ENCODE results near the gene MYO18B.

The MYO18B gene

DNA sequence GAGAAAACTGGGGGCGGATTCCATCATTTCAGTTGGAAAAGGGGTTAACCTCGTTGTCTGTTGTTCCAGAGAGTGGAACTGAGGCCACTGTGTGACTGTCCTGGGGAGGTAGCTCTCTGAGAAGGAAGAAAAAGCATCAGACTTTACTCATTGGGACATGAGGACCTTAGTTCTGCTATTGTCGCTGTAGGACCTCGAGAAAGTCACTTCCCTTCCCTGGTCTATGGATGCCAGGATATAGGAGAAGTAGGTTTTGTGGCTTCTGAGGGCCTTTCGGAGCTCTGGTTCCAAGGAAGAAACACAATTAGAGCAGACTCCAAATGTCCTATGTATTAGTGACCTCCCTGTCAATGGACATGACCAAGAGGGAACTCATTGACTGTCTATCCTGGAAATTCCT lies 6.2 kb downstream of the MYO18B start:
- DNase-seq (ENCODE audit: low read depth in 2 of 3, low spot score in 1 of 3), result no peak

DNA sequence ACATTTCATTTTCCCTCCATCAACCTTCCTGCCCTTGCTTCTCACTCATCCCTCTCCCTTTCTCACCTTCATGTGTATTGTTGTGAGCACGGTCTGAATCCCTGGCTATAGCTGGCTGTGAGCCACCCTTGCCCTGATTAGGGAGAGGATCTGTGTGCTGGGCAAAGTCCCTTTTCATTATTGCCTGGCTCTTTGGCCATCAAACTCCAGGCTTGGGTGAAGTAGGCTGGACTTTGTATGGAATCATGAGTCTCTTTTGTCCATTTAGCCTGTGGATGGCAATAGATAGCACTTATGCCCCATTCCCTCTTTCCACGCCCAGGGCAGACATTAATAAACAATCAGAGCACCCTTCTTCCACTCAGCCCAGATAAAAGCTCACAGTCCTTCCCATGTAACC lies 6.7 kb downstream of the MYO18B start:
- no peak for DNase-seq (ENCODE audit: low read depth in 2 of 3, low spot score in 1 of 3)

DNA sequence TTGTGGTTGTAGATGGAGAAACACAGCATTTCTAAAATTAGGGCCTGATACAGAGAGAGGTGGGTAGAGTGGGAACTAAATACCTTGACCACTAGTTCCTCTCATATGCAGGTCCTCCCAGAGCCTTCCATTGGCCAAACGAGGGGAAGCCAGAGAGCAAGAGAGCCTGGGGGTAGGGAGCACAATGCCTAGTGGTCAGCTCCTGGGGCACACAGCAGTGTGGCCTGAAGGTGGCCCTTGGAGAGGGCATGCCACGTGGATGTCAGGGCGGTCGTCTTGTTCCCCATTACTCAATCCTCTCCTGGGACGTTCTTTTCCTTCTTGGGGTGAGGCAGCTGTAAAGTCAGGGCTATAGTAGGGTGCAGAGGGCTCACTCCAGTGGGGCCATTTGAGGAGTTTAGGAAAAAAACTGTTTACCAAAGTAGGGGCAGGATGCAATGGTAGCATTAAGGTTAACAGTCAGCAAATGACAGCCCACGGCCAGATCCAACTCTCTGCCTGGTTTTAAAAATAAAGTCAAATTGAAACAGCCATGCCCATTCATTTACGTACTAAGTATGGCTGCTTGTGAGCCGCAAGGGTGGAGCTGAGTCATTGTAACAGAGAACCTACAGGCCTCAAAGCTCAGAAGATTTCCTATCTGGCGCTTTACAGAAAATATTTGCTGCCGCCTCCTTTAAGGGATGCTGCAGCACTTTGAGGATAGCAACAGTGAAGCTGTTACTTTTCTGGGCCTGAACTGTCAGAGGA lies 7.6 kb downstream of the MYO18B start:
- DNase-seq (ENCODE audit: low read depth in 2 of 3, low spot score in 1 of 3), result peak; percentile 18 to 40 (median 35)

DNA sequence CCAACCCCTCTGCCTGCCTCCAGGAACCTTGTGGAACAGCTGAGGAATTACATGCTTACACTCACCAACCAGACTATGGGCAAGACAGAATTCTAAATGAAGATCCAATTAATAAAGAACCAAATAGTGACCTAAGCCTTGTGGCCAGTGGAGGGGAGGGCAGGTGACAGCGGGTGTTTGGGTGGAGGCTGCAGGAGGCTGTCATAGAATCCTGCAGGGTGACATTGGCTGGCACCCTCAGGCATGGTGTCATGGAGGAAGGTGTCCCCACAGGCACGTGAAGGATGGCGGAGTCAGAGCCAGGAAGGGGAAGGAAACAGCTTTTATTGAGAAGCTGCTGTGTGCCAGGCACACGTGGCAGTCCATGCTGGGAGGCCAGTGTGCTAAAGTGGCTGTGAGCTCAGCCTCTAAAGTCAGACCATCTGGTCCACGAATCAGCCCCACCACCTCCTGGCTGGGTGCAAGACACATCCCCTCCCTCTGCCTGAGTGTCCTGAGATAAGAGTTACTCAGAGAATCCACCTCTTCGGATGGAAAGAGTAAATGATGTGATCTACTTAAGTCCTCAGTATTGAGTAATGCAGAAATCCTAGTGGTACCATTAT lies 8.7 kb downstream of the MYO18B start:
- no peak for DNase-seq (ENCODE audit: low read depth in 2 of 3, low spot score in 1 of 3)

DNA sequence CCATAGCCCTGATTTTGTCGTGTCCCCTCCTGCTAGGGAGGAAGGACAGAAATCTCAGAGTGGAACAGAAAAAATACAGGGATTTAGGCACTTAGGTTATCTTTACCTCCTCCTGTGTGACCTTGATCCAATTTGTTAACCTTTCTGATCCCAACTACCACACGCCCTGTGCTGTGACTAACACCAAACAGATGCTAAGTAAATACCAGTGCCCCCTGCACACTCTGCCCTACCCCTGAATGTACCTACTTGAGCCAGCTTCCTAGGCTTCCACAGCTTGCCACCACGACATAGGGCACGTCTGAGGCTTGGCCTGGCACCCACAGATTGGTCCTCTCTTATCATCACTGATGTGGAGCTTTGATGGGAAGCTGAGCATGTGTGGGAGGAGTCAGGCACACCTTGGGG lies 9.2 kb downstream of the MYO18B start:
- DNase-seq (ENCODE audit: low read depth in 2 of 3, low spot score in 1 of 3), result no peak

DNA sequence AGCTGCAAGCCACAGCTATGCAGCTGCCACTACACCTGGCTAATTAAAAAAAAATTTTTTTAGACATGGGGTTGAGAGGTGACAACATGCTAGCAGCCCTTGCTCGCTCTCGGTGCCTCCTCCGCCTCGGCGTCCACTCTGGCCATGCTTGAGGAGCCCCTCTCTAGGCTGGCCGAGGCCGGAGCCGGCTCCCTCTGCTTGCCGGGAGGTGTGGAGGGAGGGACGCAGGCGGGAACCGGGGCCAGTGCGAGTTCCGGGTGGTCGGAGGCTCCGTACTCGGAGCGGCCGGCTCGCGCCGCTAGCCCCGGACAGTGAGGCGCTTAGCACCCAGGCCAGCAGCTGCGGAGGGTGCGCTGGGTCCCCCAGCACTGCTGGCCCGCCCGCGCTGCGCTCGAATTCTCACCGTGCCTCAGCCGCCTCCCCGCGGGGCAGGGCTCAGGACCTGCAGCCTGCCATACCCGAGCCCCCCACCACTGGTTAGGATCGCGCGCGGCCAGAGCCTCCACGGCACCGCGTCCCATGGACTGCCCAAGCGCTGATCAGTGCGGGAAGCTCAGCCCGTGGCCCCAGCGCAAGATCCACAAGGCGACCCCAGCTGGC lies 10.7 kb downstream of the MYO18B start:
- DNase-seq (ENCODE audit: low read depth in 2 of 3, low spot score in 1 of 3), result no peak

DNA sequence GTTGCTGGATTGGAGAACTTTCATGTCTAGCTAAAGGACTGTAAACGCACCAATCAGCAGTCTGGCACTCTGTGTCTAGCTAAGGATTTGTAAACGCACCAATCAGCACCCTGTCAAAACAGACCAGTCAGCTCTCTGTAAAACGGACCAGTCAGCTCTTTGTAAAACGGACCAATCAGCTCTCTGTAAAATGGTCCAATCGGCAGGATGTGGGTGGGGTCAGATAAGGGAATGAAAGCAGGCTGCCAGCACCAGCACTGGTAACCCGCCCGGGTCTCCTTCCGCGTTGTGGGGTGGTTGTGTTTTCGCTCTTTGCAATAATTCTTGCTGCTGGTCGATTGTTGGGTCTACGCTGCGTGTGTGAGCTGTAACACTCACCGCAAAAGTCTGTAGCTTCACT lies 11.3 kb downstream of the MYO18B start:
- DNase-seq (ENCODE audit: low read depth in 2 of 3, low spot score in 1 of 3), result no peak

DNA sequence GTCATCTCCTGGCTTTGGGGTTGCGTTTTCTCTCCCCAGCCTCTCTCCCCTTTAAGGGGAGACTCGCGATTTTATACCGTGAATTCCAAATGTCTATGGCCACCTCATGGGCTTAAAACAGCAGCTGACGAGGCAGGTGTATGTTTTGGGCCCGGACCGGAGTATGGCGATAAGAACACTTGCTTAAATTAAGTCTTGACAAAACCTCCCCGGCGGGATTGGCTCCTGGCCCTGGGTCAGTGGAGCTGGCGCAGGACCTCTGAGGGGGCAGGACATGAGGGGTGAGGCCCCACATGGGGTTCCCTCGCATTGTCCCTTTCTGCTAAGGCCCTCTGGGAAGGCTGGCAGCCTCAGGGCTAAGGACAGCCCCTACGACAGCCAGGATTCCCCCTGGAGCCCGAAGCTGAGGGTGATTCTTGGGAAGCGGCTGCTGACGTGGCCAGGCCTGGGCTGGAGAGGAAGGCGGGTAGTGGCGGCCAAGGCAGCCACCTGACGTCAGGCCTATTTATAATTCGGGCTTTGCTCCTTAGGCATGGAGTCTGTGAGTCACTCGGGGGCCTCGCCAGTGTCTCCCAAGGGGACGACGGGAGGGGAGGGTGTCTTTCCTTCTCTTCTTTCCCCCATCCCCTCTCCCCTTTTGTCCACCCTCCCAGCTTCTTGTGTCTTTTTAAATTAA lies 12.7 kb downstream of the MYO18B start:
- DNase-seq (ENCODE audit: low read depth in 2 of 3, low spot score in 1 of 3), result no peak

DNA sequence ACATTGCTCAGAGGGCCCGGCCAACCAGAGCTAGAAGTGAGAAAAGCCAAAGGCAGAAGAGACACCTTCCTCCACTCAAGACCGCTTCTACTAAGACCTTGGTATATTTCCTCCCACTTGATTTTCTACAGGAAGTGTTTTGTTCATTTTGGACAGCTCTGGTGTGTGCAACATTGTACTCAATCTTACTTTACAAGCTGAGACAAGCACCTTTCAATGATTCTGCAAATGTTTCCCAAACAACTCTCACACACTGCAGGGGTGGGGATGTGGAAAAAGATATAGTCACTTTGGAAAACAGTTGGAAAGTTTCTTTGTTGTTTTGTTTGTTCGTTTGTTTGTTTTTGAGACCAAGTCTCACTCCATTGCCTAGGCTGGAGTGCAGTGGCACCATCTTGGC lies 15.7 kb downstream of the MYO18B start:
- DNase-seq (ENCODE audit: low read depth in 2 of 3, low spot score in 1 of 3), result no peak

DNA sequence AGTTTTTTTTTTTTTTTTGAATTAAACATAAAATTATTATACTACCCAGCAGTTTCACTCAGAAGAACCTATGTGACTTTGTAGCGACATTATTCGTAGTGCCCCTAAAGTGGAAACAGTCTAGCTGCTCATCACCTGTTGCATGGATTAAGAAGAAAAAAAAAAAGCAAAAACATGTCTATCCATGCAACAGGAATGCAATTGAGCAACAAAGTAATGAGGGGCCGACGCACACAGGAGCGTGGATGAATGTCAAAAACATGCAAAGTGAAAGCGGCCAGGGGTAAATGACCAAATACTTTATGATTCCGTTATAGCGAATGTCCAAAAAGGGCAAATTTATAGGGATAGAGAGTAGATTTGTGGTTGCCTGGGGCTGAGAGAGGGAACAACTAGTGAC lies 16.3 kb downstream of the MYO18B start:
- no peak for DNase-seq (ENCODE audit: low read depth in 2 of 3, low spot score in 1 of 3)

DNA sequence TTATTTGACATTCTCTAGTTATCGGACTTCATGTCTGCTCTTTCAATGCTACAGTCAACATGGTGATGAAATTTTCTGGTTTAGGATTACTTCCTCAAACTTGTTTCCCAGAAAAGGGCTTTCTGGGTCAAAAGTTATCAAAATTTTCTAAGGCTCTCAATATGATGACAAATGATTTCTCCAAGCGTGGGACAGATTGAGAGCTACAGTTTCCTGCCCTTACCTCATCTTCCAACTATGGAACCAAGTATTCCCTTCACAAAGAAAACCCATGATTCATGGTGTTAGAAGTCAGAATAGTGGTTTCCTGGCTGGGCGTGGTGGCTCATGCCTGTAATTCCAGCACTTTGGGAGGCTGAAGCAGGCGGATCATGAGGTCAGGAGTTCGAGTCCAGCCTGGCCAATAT lies 17.8 kb downstream of the MYO18B start:
- DNase-seq (ENCODE audit: low read depth in 2 of 3, low spot score in 1 of 3), result no peak

DNA sequence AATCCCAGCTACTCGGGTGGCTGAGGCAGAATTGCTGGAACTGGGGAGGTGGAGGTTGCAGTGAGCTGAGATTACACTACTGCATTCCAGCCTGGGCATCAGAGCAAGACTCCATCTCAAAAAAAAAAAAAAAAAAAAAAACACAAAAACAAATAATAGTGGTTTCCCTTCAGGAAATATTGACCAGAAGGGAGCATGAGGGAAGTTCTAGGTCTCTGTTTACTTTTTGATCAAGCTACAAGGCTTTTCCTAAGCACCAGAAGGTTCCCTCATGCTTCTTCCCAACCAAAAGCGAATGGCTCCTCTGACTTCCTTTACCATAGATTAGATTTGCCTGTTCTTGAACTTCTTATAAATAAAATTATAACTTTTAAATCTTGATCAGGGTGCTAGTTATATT lies 18.3 kb downstream of the MYO18B start:
- no peak for DNase-seq (ENCODE audit: low read depth in 2 of 3, low spot score in 1 of 3)

DNA sequence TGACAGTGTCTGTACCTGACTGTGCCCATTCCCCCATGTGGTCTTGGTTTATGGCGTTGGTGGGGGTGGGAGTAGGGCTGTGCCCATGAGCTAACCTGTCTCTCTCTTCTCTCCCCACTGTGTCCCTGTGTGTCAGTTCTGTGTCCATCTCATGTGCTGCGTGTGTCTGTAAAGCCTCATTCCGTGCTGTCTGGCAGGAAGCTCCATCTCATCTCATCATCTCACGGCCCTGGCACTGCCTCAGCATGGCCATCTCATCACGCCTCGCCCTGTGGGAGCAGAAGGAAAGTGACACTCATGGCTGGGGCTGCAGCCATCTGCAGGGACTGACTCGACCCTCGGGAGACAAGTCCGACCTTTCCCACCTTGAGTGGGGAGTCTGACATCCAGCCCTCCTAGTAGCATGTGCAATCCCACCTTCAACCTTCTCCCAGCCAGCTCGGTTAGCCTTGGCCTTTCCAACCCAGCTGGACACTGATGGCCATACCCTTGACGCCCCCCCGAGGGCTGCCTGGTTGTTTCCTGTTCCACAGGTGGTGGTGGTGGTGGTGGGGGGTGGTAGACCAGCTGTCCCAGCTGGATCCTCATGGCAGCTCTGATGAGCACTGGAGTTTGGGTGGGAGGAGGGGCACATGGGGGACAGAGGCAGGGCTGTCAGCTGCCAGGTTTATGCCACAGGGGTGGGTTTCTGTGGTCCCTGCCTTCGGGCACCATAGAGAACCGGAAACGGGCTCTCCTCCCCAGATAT lies 19.0 kb downstream of the MYO18B start:
- no peak for DNase-seq (ENCODE audit: low read depth in 2 of 3, low spot score in 1 of 3)

DNA sequence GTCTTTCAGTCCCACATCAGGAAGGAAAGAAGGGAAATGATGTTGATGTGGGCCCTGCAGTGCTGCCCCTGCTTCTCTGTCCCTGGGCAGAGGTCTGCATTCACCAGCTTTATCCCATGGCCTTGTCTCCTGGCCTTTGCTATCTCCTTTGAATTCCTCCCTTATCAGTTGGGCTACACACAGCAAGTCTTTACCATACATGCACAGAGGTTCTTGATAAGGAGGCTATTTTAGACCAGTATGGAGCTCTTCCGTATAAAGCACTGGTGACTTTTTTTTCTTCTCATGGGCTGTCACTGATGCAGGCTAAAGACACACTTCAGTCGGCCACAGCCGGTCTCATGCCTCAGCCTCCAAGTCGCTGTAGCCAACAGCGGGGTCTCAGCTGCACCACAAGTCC lies 20.2 kb downstream of the MYO18B start:
- no peak for DNase-seq (ENCODE audit: low read depth in 2 of 3, low spot score in 1 of 3)

DNA sequence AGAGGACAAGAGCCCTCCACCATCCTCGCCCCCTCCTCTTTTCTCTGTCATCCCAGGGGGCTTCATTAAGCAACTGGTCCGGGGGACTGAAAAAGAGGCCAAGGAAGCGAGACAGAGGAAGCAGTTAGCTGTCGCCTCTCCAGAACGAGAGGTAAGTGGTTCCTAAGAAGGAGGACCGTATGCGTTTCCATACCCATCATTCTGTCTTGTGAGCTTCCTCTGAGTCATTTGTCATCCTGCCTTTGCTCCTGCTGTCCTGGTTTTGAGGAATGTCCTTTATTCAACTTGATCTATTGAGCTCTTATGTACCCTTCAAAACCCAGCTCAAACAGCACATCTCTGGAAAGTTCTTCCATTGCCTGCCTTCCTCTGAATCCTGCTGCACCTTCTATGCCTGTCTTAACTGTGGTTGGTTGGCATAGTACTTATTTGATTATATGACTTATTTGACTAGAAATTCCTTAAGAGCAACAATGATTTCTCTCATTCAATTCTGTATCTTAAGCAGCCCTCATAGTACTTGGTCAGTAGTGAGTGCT lies 21.3 kb downstream of the MYO18B start:
- DNase-seq (ENCODE audit: low read depth in 2 of 3, low spot score in 1 of 3), result no peak

DNA sequence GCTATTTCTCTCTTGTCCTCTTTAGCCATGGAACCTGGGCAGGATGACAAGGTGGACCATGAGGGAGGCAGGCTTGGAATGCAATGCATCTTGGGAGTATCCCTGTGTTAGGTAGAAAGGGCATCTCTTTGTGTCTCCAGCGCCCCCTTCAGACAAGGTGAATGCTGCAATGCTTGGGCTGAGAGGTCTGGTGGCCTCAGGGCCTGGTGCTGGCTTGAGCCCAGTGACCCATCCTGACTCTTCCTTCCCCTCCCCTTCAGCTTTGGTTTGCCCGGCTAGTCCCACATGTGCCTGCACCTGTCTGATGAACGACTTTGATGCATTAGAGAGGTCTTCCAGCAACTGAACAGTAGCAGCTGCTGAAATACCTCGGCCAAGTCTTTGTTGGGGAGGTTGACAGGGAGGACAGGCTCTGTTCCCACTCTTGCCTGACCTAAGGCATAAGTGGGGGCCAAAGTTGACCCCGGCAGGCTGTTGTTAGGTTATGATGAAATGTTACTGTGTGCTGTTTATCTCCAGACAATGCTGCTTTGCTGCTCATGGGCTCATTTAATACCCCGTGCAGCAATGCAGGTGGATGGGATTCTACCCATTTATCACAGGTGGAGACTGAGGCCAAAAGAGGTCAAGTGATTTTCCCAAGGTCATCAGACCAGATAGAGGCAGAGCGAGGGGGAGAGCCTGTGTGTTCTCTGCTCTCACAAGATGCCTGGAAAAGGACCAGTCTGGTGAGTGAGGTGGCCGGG lies 22.5 kb downstream of the MYO18B start:
- no peak for DNase-seq (ENCODE audit: low read depth in 2 of 3, low spot score in 1 of 3)

DNA sequence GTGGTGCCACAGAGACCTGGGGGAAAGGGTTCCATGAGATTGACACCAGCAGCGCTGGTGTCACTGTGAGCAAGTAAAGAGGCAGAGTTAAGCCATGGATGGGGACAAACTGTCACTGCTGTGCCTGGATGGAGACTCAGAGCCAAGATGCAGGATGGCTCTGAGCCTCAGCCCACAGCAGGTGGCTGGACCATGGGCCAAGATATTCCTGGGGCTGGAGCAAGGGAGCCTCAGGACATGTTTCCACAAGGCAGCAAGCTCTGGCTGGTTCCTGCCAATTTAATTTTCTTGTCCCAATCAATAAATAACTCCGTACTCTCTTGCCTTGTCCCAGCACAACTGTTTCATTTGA lies 23.0 kb downstream of the MYO18B start:
- no peak for DNase-seq (ENCODE audit: low read depth in 2 of 3, low spot score in 1 of 3)

DNA sequence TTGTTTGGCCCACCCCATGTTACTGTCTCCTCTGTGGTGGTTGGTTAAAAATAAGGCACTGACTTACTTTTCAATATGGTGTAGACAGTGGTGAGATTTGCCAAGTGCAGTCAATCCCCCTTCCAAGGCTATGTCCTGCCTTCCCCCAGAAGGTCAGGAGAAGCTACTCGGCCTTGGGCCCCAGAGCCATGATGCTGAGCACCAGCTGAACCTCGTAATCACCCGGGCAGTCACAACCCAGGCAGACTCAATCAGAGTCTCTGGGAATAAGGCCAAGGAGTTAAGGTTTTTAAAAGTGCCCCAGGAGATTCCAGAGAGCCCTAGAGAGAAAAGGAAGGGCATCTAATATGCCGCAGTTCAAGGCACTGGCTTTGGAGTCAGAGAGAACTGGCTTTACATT lies 23.8 kb downstream of the MYO18B start:
- no peak for DNase-seq (ENCODE audit: low read depth in 2 of 3, low spot score in 1 of 3)

DNA sequence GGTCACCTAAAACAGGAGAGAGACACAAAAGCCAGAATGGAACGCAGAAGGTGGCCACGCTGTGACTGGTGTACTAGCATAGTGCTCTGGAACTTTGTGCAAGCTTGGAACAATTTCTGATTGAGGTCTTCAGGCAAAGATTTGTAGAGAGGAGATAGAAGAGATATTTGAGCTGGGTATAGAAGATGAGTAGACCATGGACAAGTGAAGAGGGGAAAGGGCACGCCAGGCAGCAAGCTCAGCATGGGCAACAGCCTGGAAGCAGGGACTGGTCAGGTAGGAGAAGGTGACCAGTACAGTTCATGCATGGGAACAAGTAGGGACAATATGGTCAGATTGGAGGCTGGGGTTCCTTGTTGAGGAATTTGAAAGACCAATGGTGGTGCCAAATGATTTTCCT lies 24.4 kb downstream of the MYO18B start:
- no peak for DNase-seq (ENCODE audit: low read depth in 2 of 3, low spot score in 1 of 3)

DNA sequence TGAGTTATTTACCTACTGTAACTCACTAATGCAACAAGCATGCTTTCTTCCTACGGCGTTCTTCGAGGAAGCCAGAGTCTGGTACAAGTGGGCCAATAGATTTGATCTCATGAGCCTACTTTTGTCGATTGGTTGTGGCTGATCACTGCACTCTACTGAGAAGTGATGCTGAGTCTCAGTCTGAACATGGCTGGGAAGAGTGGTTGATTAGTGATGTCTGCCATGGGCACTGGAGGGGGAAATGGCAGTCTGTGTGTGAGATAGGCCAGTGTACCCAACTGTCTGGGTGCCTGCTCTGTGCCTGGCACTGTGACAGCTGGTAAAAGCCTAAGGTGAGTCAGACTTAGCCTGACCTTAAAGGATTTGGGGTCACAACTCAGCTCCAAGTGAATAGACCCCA lies 28.3 kb downstream of the MYO18B start:
- DNase-seq (ENCODE audit: low read depth in 2 of 3, low spot score in 1 of 3), result no peak

DNA sequence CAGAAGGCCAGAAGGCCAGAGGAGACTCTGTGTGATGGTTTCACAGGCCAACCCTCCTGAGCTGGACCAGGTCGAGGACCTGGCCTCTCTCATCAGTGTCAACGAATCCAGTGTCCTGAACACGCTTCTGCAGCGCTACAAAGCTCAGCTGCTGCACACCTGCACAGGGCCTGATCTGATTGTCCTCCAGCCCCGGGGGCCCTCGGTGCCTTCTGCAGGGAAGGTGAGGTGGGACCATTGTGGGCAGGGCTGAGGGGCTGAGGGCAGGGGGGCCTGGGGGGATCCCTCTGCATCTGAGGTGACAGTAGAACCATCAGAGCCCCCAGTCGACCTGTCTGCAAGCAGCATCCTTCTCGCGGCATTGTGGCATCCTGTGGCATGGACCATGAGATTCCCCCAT lies 30.3 kb downstream of the MYO18B start:
- DNase-seq (ENCODE audit: low read depth in 2 of 3, low spot score in 1 of 3), result no peak
